ENCODE measurements around the gene KRTAP4-9.

DNA sequence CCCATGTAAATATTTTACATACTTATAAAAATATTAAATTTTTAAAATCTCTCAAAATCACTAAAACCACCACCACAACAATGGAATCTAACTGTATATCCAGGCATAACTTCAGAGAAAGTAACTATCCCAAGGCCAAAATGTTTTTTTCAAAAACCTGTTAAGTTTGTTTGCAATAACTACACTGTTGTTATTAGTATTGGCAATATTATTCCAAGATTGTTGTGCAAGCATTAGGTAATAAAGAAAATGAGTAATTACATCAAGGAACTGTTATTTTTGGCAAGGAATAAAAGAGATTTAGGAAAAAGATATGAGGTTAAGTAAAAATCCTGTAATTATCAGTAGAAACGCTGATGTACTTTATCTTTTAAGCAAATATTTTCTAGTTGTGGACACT, 22.2 kb downstream of the KRTAP4-9 start:
- TF ChIP-seq, protein P1, sequence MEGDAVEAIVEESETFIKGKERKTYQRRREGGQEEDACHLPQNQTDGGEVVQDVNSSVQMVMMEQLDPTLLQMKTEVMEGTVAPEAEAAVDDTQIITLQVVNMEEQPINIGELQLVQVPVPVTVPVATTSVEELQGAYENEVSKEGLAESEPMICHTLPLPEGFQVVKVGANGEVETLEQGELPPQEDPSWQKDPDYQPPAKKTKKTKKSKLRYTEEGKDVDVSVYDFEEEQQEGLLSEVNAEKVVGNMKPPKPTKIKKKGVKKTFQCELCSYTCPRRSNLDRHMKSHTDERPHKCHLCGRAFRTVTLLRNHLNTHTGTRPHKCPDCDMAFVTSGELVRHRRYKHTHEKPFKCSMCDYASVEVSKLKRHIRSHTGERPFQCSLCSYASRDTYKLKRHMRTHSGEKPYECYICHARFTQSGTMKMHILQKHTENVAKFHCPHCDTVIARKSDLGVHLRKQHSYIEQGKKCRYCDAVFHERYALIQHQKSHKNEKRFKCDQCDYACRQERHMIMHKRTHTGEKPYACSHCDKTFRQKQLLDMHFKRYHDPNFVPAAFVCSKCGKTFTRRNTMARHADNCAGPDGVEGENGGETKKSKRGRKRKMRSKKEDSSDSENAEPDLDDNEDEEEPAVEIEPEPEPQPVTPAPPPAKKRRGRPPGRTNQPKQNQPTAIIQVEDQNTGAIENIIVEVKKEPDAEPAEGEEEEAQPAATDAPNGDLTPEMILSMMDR (IDR thresholded peaks at IDR 0.05 in 2 of 3, conservative IDR thresholded peaks at IDR 0.05 in 1 of 3; ENCODE audit: borderline replicate concordance in 1 of 3, insufficient read depth in 1 of 3, low read depth in 2 of 3, low read length in 2 of 3) = no peak
- TF ChIP-seq POLR2AphosphoS5 (IDR thresholded peaks at IDR 0.05; ENCODE audit: low read depth, low read length) (no peak), POLR2A (IDR thresholded peaks at IDR 0.05; ENCODE audit: borderline replicate concordance, extremely low read depth, insufficient read depth, insufficient read length) (no peak), FOSL1 (IDR thresholded peaks at IDR 0.05; ENCODE audit: low read depth) (no peak), EZH2 (IDR thresholded peaks at IDR 0.05) (no peak), YY1 (IDR thresholded peaks at IDR 0.05; ENCODE audit: extremely low read depth, insufficient replicate concordance, low read depth, low read length) (no peak), ZBTB33 (IDR thresholded peaks at IDR 0.05; ENCODE audit: extremely low read depth, insufficient replicate concordance, low read length) (no peak), ELF1 (IDR thresholded peaks at IDR 0.05; ENCODE audit: borderline replicate concordance, low read depth) (no peak)
- TF ChIP-seq, protein P2, sequence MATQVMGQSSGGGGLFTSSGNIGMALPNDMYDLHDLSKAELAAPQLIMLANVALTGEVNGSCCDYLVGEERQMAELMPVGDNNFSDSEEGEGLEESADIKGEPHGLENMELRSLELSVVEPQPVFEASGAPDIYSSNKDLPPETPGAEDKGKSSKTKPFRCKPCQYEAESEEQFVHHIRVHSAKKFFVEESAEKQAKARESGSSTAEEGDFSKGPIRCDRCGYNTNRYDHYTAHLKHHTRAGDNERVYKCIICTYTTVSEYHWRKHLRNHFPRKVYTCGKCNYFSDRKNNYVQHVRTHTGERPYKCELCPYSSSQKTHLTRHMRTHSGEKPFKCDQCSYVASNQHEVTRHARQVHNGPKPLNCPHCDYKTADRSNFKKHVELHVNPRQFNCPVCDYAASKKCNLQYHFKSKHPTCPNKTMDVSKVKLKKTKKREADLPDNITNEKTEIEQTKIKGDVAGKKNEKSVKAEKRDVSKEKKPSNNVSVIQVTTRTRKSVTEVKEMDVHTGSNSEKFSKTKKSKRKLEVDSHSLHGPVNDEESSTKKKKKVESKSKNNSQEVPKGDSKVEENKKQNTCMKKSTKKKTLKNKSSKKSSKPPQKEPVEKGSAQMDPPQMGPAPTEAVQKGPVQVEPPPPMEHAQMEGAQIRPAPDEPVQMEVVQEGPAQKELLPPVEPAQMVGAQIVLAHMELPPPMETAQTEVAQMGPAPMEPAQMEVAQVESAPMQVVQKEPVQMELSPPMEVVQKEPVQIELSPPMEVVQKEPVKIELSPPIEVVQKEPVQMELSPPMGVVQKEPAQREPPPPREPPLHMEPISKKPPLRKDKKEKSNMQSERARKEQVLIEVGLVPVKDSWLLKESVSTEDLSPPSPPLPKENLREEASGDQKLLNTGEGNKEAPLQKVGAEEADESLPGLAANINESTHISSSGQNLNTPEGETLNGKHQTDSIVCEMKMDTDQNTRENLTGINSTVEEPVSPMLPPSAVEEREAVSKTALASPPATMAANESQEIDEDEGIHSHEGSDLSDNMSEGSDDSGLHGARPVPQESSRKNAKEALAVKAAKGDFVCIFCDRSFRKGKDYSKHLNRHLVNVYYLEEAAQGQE (IDR thresholded peaks at IDR 0.05; ENCODE audit: low read depth) = no peak
